ENCODE results near the gene COL27A1. TPM values are rescaled to one million over a fixed set of nuclear protein-coding genes. Genes with fewer than 3 reads are reported as not detected.

COL27A1 gene
- total RNA-seq, 2 experiments from 2014 or later = 0.87 to 1.2 TPM

DNA sequence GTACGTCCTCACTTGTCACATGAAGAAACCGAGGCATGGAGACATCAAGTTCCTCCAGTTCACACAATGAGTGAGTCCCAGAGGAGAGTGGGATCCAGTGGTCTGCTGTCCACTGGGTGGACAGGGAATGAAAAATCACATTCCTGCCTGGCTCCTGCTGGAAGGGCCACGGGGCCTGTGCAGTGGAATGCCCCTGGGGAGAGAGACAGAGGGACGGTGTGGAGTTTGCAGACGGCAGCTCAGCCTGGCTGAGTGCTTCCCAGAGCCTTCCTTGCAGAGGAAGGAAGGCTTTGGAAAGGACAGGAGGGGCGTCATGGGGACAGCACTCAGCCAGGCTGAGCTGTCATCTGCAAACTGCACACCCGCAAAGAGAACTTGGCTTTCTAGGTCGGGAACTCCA lies 74.7 kb downstream of the COL27A1 start:
- no peak overlapping the region for H3K4me3 ChIP-seq (ENCODE audit: low read length)
- intact Hi-C loops (cut with DNase I, micrococcal nuclease) = no loop called here
- H3K36me3 ChIP-seq (ENCODE audit: insufficient read depth, low read length) = no peaks in the 10 kb centered on the region
- ChIA-PET CTCF (no interaction called here), POLR2A (no interaction called here)
- H3K4me1 ChIP-seq (ENCODE audit: insufficient read depth, low read length) = no peaks in the 10 kb centered on the region
- no peak for ATAC-seq (ENCODE audit: poor library complexity)
- Mint-ChIP-seq H3K9me3 (no peaks in the 10 kb centered on the region), H3K36me3 (ENCODE audit: low read depth) (no peaks in the 10 kb centered on the region), H3K4me3 (no peak overlapping the region), H3K27ac (no peak overlapping the region), H3K4me1 (ENCODE audit: low read depth) (no peaks in the 10 kb centered on the region), H3K27me3 (peaks cover 3% of the 10 kb centered on the region)
- TF ChIP-seq, protein P1, sequence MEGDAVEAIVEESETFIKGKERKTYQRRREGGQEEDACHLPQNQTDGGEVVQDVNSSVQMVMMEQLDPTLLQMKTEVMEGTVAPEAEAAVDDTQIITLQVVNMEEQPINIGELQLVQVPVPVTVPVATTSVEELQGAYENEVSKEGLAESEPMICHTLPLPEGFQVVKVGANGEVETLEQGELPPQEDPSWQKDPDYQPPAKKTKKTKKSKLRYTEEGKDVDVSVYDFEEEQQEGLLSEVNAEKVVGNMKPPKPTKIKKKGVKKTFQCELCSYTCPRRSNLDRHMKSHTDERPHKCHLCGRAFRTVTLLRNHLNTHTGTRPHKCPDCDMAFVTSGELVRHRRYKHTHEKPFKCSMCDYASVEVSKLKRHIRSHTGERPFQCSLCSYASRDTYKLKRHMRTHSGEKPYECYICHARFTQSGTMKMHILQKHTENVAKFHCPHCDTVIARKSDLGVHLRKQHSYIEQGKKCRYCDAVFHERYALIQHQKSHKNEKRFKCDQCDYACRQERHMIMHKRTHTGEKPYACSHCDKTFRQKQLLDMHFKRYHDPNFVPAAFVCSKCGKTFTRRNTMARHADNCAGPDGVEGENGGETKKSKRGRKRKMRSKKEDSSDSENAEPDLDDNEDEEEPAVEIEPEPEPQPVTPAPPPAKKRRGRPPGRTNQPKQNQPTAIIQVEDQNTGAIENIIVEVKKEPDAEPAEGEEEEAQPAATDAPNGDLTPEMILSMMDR (IDR thresholded peaks at IDR 0.05) = no peak
- no peak overlapping the region for H3K27ac ChIP-seq (ENCODE audit: low read depth in 1 of 2, low read length in 2 of 2)
- no peaks in the 10 kb centered on the region for H3K27me3 ChIP-seq (ENCODE audit: control insufficient read depth in 1 of 2, insufficient read depth in 2 of 2, low read length in 2 of 2)
- DNase-seq = no peak
- H3K9me3 ChIP-seq (ENCODE audit: control insufficient read depth in 1 of 2, insufficient read depth in 1 of 2, low read length in 2 of 2) = peaks cover 0 to 3% of the 10 kb centered on the region in 2 experiments

DNA sequence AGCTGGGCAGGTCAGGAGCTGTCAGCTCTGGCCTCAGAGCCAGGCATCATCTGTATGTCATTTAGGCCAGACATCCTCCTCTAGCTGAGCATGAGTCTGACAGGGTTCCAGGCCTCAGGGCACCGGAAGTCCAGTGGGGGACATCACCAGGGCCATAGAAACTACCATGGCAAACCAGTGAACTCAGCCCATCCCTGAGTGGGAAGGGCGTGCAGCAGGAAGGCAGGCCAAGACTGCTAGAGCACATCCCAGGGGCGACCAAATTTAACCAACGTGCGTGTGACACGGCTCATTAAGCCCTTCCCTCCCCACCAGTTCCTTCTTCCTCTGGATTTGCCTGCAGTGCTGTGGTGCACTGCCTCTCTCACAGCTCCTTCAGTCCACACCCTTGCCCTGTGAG lies 75.9 kb downstream of the COL27A1 start:
- H3K9me3 ChIP-seq (ENCODE audit: control insufficient read depth in 1 of 2, insufficient read depth in 1 of 2, low read length in 2 of 2) = peaks cover 0 to 3% of the 10 kb centered on the region in 2 experiments
- ChIA-PET POLR2A (no interaction called here), CTCF (no interaction called here)
- intact Hi-C loops (cut with DNase I, micrococcal nuclease) = no loop called here
- Mint-ChIP-seq H3K4me3 (no peak overlapping the region), H3K27ac (no peak overlapping the region), H3K27me3 (peaks cover 3% of the 10 kb centered on the region), H3K4me1 (ENCODE audit: low read depth) (no peaks in the 10 kb centered on the region), H3K9me3 (no peaks in the 10 kb centered on the region), H3K36me3 (ENCODE audit: low read depth) (no peaks in the 10 kb centered on the region)
- no peak overlapping the region for H3K27ac ChIP-seq (ENCODE audit: low read depth in 1 of 2, low read length in 2 of 2)
- H3K27me3 ChIP-seq (ENCODE audit: control insufficient read depth in 1 of 2, insufficient read depth in 2 of 2, low read length in 2 of 2) = no peaks in the 10 kb centered on the region
- ATAC-seq (ENCODE audit: poor library complexity) (no peak), DNase-seq (no peak)
- no peak overlapping the region for H3K4me3 ChIP-seq (ENCODE audit: low read length)
- no peaks in the 10 kb centered on the region for H3K36me3 ChIP-seq (ENCODE audit: insufficient read depth, low read length)
- no peaks in the 10 kb centered on the region for H3K4me1 ChIP-seq (ENCODE audit: insufficient read depth, low read length)
- TF ChIP-seq, protein P1 (IDR thresholded peaks at IDR 0.05) = no peak

DNA sequence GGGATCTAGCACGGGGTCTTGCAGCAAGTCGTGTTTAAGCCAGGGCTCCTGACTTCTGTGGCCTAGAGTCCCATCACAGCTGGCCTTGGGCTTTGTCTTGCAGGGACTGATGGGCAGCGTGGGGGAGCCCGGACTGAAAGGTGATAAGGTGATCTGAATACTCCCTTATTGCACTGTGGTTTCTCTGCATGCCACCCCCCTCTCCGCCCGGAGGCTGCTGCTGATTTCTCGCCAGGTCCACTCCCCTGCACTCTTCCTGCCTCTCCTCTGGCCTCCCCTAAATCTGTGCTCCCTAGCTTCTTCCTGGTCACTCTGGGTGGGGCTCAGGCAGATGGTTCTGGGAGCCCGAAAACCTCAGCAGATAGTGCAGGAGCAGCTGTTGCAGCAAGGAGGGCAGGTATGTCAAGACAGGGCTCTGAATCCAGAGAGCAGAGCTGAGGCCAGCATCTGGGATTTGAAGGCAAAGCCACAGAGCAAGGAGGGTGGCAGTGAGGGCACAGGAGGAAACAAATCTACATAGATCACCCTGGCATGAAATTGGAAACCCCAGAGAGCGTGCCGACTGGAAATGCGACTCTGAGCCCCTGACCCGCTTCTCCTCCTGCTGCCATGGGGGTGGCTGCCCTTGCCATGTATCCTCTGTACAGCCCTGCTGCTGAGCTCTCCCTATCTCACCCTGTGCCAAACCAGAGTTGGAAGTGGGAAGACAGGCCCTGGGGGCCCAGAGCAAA lies 76.5 kb downstream of the COL27A1 start:
- H3K4me3 Mint-ChIP-seq = no peak overlapping the region
- H3K4me1 Mint-ChIP-seq (ENCODE audit: low read depth) = no peaks in the 10 kb centered on the region
- intact Hi-C loops (cut with DNase I, micrococcal nuclease) = no loop called here
- ChIA-PET POLR2A (no interaction called here), CTCF (no interaction called here)
- H3K4me1 ChIP-seq (ENCODE audit: insufficient read depth, low read length) = no peaks in the 10 kb centered on the region
- TF ChIP-seq, protein P1 (IDR thresholded peaks at IDR 0.05) = no peak
- DNase-seq (no peak), ATAC-seq (ENCODE audit: poor library complexity) (no peak)
- no peak overlapping the region for H3K27ac ChIP-seq (ENCODE audit: low read depth in 1 of 2, low read length in 2 of 2)
- H3K27me3 Mint-ChIP-seq = peaks cover 3% of the 10 kb centered on the region
- no peaks in the 10 kb centered on the region for H3K9me3 Mint-ChIP-seq
- no peaks in the 10 kb centered on the region for H3K36me3 ChIP-seq (ENCODE audit: insufficient read depth, low read length)
- H3K36me3 Mint-ChIP-seq (ENCODE audit: low read depth) = no peaks in the 10 kb centered on the region
- H3K4me3 ChIP-seq (ENCODE audit: low read length) = no peak overlapping the region
- H3K27me3 ChIP-seq (ENCODE audit: control insufficient read depth in 1 of 2, insufficient read depth in 2 of 2, low read length in 2 of 2) = no peaks in the 10 kb centered on the region
- H3K27ac Mint-ChIP-seq = no peak overlapping the region
- peaks cover 0 to 3% of the 10 kb centered on the region in 2 experiments for H3K9me3 ChIP-seq (ENCODE audit: control insufficient read depth in 1 of 2, insufficient read depth in 1 of 2, low read length in 2 of 2)
